ENCODE data around the gene RDH11.

DNA sequence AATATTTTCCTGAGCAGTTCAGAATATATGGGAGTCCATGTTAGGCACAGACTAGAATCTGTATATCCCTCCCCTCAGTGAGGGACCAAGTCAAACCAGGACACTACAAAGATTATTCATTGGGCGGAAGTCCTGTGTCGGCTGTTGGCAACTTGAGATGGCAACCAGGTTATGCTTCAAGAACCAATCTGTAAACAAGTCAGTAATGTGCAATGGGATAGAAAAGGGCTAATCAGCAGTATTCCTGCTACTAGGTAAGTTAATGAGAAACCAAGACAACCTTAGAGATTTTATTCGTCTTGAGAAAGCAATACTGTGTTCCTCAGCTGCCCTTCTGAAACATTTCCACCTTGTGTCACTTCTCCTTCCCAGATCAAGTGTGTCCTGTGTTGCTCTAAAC is 49.4 kb downstream of the RDH11 start:
- TF ChIP-seq SIN3A (IDR thresholded peaks at IDR 0.05; ENCODE audit: borderline replicate concordance, insufficient read depth, low read length) = no peak
- TF ChIP-seq TAF1 (IDR thresholded peaks at IDR 0.05; ENCODE audit: borderline replicate concordance, insufficient read depth, low read length) = no peak
- TF ChIP-seq POLR2AphosphoS5 (IDR thresholded peaks at IDR 0.05; ENCODE audit: low read depth, low read length) = no peak
- TF ChIP-seq, protein P1, sequence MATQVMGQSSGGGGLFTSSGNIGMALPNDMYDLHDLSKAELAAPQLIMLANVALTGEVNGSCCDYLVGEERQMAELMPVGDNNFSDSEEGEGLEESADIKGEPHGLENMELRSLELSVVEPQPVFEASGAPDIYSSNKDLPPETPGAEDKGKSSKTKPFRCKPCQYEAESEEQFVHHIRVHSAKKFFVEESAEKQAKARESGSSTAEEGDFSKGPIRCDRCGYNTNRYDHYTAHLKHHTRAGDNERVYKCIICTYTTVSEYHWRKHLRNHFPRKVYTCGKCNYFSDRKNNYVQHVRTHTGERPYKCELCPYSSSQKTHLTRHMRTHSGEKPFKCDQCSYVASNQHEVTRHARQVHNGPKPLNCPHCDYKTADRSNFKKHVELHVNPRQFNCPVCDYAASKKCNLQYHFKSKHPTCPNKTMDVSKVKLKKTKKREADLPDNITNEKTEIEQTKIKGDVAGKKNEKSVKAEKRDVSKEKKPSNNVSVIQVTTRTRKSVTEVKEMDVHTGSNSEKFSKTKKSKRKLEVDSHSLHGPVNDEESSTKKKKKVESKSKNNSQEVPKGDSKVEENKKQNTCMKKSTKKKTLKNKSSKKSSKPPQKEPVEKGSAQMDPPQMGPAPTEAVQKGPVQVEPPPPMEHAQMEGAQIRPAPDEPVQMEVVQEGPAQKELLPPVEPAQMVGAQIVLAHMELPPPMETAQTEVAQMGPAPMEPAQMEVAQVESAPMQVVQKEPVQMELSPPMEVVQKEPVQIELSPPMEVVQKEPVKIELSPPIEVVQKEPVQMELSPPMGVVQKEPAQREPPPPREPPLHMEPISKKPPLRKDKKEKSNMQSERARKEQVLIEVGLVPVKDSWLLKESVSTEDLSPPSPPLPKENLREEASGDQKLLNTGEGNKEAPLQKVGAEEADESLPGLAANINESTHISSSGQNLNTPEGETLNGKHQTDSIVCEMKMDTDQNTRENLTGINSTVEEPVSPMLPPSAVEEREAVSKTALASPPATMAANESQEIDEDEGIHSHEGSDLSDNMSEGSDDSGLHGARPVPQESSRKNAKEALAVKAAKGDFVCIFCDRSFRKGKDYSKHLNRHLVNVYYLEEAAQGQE (IDR thresholded peaks at IDR 0.05; ENCODE audit: insufficient read depth in 1 of 2, low read depth in 2 of 2, low read length in 2 of 2) = no peak
